ENCODE data around the gene VAPA.
"Not testable (repeated sequence)": the region's sequence is repeated elsewhere in the genome, so short reads cannot be mapped to it uniquely, and the experiment has no call there.

VAPA gene

GRCh38 chr18:9887992-9888391 is 25.8 kb upstream of the VAPA start:
- no peak for DNase-seq

GRCh38 chr18:9890196-9890595 is 23.6 kb upstream of the VAPA start:
- no peak for DNase-seq

GRCh38 chr18:9890957-9891356 is 22.9 kb upstream of the VAPA start:
- no peak for DNase-seq

GRCh38 chr18:9891515-9891914 is 22.3 kb upstream of the VAPA start:
- not testable (repeated sequence) for DNase-seq

GRCh38 chr18:9894454-9895068 is 19.3 kb upstream of the VAPA start:
- DNase-seq, result no peak

GRCh38 chr18:9897129-9897528 is 16.7 kb upstream of the VAPA start:
- no peak for DNase-seq

GRCh38 chr18:9897787-9898291 is 16.0 kb upstream of the VAPA start:
- not testable (repeated sequence) for DNase-seq

GRCh38 chr18:9898792-9899549 is 14.8 kb upstream of the VAPA start:
- DNase-seq, result no peak

GRCh38 chr18:9899550-9899930 is 14.3 kb upstream of the VAPA start:
- DNase-seq, result not testable (repeated sequence)

GRCh38 chr18:9900699-9901098 is 13.1 kb upstream of the VAPA start:
- no peak for DNase-seq

GRCh38 chr18:9901377-9901776 is 12.4 kb upstream of the VAPA start:
- DNase-seq, result no peak

GRCh38 chr18:9902264-9902663 is 11.6 kb upstream of the VAPA start:
- not testable (repeated sequence) for DNase-seq

GRCh38 chr18:9902832-9903231 is 11.0 kb upstream of the VAPA start:
- DNase-seq, result no peak

GRCh38 chr18:9905401-9905922 is 8.4 kb upstream of the VAPA start:
- DNase-seq, result no peak

- no peak for DNase-seq
Measured at GRCh38 chr18:9906481-9906880, 7.3 kb upstream of the VAPA start.

- no peak for DNase-seq
Measured at GRCh38 chr18:9907867-9908266, 5.9 kb upstream of the VAPA start.

GRCh38 chr18:9910071-9910470 is 3.7 kb upstream of the VAPA start:
- no peak for DNase-seq

- DNase-seq, result no peak
Measured at GRCh38 chr18:9910661-9911060, 3.2 kb upstream of the VAPA start.

- DNase-seq, result no peak
Measured at GRCh38 chr18:9911226-9911625, 2.6 kb upstream of the VAPA start.

- not testable (repeated sequence) for DNase-seq
Measured at GRCh38 chr18:9912285-9912684, 1.5 kb upstream of the VAPA start.

- DNase-seq, result no peak
Measured at GRCh38 chr18:9913151-9913525, 678 bp upstream of the VAPA start.

GRCh38 chr18:9914334-9914583 is 443 bp downstream of the VAPA start:
- no peak for DNase-seq

GRCh38 chr18:9914584-9915290 is 921 bp downstream of the VAPA start:
- peak; percentile 70 for DNase-seq
